ENCODE data around the gene KCNK15.

DNA sequence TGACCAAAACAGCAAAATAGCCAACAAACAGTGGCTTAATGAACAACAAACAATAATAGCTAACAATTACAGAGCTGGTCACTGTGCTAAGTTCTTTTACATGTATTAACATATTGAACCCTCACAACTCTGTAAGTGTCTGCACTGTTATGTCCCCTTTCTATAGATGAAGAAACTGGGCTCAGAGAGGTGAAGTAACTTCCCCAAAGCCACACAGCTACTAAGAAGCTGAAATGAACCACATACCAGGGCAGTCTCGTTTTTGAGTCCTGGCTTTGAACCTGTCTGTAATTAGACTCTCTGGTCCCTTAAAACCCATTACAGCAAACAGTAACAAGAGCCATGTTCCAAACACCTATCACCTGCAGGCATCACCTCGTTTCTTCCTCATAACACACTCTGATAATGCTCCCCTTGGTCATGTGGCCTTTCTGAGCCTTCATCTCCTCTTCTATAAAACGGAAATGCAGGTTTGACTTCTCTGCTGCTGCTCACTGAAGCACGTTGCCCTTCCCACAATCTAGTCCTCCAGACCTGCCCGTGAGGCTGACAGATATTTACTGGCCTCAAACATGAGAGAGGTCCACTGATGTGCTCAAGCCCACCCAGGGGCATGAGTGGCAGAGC lies 23.3 kb downstream of the KCNK15 start:
- TF ChIP-seq EZH2 (IDR thresholded peaks at IDR 0.05; ENCODE audit: low read length, unreplicated experiment) (no peak), EZH2phosphoT487 (IDR thresholded peaks at IDR 0.05; ENCODE audit: borderline replicate concordance, low read length) (no peak)
- TF ChIP-seq, protein P1, sequence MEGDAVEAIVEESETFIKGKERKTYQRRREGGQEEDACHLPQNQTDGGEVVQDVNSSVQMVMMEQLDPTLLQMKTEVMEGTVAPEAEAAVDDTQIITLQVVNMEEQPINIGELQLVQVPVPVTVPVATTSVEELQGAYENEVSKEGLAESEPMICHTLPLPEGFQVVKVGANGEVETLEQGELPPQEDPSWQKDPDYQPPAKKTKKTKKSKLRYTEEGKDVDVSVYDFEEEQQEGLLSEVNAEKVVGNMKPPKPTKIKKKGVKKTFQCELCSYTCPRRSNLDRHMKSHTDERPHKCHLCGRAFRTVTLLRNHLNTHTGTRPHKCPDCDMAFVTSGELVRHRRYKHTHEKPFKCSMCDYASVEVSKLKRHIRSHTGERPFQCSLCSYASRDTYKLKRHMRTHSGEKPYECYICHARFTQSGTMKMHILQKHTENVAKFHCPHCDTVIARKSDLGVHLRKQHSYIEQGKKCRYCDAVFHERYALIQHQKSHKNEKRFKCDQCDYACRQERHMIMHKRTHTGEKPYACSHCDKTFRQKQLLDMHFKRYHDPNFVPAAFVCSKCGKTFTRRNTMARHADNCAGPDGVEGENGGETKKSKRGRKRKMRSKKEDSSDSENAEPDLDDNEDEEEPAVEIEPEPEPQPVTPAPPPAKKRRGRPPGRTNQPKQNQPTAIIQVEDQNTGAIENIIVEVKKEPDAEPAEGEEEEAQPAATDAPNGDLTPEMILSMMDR (conservative IDR thresholded peaks at IDR 0.05; ENCODE audit: low read depth, low read length): no peak
